Activated T-helper 2 cell treated with anti-CD3 and anti-CD28 coated beads, Interferon-gamma antibody, Interleukin-2, Interleukin-4, amounts not matched to agents 10 μg/mL and 5 μg/mL and 100 μg/mL, durations not matched to agents 14 hours and 24 hours and 36 hours (primary cell): ENCODE data around the gene HMG20B. TPM values are rescaled to one million over a fixed set of nuclear protein-coding genes. Genes with fewer than 3 reads are reported as not detected.
A peak's percentile ranks its signal among the peaks of the same experiment; 100 is the strongest.
"Not testable (repeated sequence)": the region's sequence is repeated elsewhere in the genome, so short reads cannot be mapped to it uniquely, and the experiment has no call there.

Experiments
- DNase-seq: peaks from one replicate; pipeline ENCODE4 v3.0.0; 2021; ENCODE audit warnings: low spot score
- H3K27ac Mint-ChIP-seq: one replicate; pipeline ENCODE4 v1.8.0; 2021; ENCODE audit warnings: mixed read lengths
- H3K27me3 Mint-ChIP-seq: one replicate; pipeline ENCODE4 v1.8.0; 2021; ENCODE audit warnings: low read depth, mixed read lengths
- H3K36me3 Mint-ChIP-seq: one replicate; pipeline ENCODE4 v1.8.0; 2021; ENCODE audit warnings: low read depth, mixed read lengths
- H3K4me1 Mint-ChIP-seq: one replicate; pipeline ENCODE4 v1.8.0; 2021; ENCODE audit warnings: low read depth, mixed read lengths
- H3K4me3 Mint-ChIP-seq: one replicate; pipeline ENCODE4 v1.8.0; 2021; ENCODE audit warnings: low read depth, mild to moderate bottlenecking, moderate library complexity, mixed read lengths
- H3K9me3 Mint-ChIP-seq: one replicate; pipeline ENCODE4 v1.8.0; 2021; ENCODE audit warnings: mixed read lengths
- intact Hi-C: fragments of 100-400 bp; cut with micrococcal nuclease; formaldehyde crosslinking; loops from one replicate; pipeline ENCODE4 v1.15.1; 2023
- total RNA-seq: library from RNA; stranded (reverse); gene quantifications from 2 replicates; pipeline ENCODE4 v1.2.3, GENCODE V29; 2022

HMG20B gene
- total RNA-seq, 1 donor from 2014 or later, result 55.3 TPM

- intact Hi-C loops, result loop anchor here (1.0 to 2.0 kb wide), 2 partner anchors 15 to 71 kb away; partner anchors contain the start of genes DOHH and MFSD12
- peak overlapping the region; percentile 71 for H3K4me3 Mint-ChIP-seq
- peak overlapping the region; percentile 52 for H3K27ac Mint-ChIP-seq
- peak; percentile 99 for DNase-seq
- peaks cover 15% of the 10 kb centered on the region for H3K36me3 Mint-ChIP-seq
- H3K4me1 Mint-ChIP-seq, result peaks cover 8% of the 10 kb centered on the region
- no peaks in the 10 kb centered on the region for H3K27me3 Mint-ChIP-seq
- H3K9me3 Mint-ChIP-seq, result no peaks in the 10 kb centered on the region
Measured at GRCh38 chr19:3572132-3572854, 451 bp upstream of the HMG20B start.

DNA sequence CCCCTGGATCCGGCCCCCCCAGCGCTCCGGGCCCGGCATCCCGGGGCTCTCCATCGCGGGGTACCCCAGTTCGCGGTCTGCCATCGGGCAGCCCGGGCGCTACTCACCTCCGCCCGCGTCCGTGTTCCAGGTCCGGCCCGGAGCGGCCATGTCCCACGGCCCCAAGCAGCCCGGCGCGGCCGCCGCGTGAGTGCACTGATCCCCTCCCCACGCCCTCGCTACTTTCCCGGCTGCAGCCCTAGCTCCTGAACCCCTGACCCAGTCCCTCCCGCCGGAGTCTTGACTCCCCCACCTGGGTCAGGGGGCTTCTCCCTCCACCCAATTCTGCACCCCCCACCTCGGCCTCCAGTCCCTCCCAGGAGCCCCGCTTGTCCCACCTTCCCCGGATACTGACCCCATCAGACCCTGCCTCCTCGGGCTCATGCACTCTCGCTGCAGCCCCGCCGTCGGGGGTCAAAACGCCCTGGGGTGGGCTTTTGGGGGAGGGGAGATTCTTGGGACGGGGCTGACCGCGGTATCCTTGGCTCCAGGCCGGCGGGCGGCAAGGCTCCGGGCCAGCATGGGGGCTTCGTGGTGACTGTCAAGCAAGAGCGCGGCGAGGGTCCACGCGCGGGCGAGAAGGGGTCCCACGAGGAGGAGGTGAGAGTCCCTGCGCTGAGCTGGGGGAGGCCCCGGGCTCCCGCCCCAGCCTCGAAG, 566 bp downstream of the HMG20B start:
- intact Hi-C loops, result loop anchor here (2.0 kb wide), 1 partner anchor 73 kb away; the partner anchor contains the start of gene DOHH
- DNase-seq, result no peak

DNA sequence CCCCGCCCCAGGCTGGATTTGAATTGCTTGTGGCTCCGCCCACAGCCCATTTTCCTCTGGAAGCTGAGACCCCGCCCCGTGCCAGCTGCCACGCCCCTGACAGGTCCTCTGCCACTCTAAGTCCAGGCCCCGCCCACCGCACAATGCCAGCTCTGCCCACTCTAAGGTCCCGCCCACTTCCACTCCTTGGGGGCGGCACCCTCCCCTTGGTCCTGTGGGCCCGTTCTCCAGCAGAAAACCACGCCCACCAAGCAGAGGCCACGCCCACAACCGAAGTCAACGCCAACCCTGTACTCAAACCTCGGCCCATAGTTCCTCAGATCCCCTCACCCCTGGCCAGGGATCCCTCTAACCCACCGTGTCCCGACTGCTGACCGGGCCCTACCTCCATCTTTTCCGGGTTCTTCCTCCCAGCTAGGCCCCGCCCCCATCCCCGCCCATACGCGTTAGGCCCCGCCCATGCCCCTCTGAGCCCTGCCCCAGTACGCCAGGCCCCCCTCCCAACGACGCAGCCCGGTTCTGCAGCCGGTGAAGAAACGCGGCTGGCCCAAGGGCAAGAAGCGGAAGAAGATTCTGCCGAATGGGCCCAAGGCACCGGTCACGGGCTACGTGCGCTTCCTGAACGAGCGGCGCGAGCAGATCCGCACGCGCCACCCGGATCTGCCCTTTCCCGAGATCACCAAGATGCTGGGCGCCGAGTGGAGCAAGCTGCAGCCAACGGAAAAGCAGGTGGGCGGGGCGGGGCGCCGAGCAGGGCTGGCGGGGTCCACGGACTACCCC, 1.3 kb downstream of the HMG20B start:
- Mint-ChIP-seq H3K9me3 (no peaks in the 10 kb centered on the region), H3K4me3 (peak overlapping the region; percentile 76), H3K36me3 (peaks cover 15% of the 10 kb centered on the region), H3K27ac (peak overlapping the region; percentile 63), H3K4me1 (peaks cover 8% of the 10 kb centered on the region), H3K27me3 (no peaks in the 10 kb centered on the region)
- intact Hi-C loops, result loop anchor here (2.0 kb wide), 1 partner anchor 73 kb away; the partner anchor contains the start of gene DOHH
- DNase-seq, result peak; percentile 88

More for the DNA sequence above, 566 bp downstream of the HMG20B start:
- H3K36me3 Mint-ChIP-seq, result peaks cover 15% of the 10 kb centered on the region
- peak overlapping the region; percentile 76 for H3K4me3 Mint-ChIP-seq
- no peaks in the 10 kb centered on the region for H3K27me3 Mint-ChIP-seq
- H3K4me1 Mint-ChIP-seq, result peaks cover 8% of the 10 kb centered on the region
- peak overlapping the region; percentile 63 for H3K27ac Mint-ChIP-seq
- H3K9me3 Mint-ChIP-seq, result no peaks in the 10 kb centered on the region

GRCh38 chr19:3575260-3575741, 2.6 kb downstream of the HMG20B start:
- H3K36me3 Mint-ChIP-seq, result peaks cover 15% of the 10 kb centered on the region
- no peaks in the 10 kb centered on the region for H3K9me3 Mint-ChIP-seq
- peaks cover 8% of the 10 kb centered on the region for H3K4me1 Mint-ChIP-seq
- intact Hi-C loops, result no loop called here
- no peaks in the 10 kb centered on the region for H3K27me3 Mint-ChIP-seq
- no peak for DNase-seq
- H3K27ac Mint-ChIP-seq, result no peak overlapping the region
- H3K4me3 Mint-ChIP-seq, result no peak overlapping the region

DNA sequence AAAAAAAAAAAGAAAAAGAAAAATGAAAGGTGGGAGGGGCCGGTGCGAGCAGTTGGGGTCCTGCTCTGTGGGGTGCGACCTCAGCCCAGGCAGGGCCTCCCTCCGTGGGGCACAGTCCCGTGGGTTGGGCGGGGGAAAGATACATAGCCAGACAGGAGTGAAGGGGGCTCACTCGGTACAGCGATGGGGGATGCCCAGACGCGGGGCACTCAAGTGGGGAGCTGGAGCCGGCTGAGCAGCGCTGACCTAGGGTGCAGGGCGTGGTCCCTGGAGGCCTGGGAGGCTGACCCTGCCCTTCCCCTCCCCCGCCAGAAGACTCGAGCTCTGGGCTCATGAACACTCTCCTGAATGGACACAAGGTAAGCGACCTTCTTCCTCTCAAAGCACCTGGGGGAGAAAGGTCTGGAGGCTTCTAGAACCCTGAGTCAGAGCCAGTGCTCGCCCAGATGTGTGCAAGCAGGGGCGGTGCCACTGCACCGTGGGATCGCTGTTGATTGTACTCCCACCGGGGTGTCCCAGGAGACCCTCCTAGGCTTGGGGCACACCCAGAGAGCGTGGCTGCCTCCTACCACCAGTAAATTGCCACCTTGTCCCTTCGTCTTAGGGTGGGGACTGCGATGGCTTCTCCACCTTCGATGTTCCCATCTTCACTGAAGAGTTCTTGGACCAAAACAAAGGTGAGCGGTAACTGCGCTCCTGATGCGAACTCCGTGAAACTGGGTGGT, 3.4 kb downstream of the HMG20B start:
- intact Hi-C loops, result no loop called here
- H3K4me1 Mint-ChIP-seq, result peaks cover 8% of the 10 kb centered on the region
- no peak overlapping the region for H3K27ac Mint-ChIP-seq
- DNase-seq, result no peak
- no peaks in the 10 kb centered on the region for H3K27me3 Mint-ChIP-seq
- H3K4me3 Mint-ChIP-seq, result no peak overlapping the region
- peaks cover 15% of the 10 kb centered on the region for H3K36me3 Mint-ChIP-seq
- H3K9me3 Mint-ChIP-seq, result no peaks in the 10 kb centered on the region

DNA sequence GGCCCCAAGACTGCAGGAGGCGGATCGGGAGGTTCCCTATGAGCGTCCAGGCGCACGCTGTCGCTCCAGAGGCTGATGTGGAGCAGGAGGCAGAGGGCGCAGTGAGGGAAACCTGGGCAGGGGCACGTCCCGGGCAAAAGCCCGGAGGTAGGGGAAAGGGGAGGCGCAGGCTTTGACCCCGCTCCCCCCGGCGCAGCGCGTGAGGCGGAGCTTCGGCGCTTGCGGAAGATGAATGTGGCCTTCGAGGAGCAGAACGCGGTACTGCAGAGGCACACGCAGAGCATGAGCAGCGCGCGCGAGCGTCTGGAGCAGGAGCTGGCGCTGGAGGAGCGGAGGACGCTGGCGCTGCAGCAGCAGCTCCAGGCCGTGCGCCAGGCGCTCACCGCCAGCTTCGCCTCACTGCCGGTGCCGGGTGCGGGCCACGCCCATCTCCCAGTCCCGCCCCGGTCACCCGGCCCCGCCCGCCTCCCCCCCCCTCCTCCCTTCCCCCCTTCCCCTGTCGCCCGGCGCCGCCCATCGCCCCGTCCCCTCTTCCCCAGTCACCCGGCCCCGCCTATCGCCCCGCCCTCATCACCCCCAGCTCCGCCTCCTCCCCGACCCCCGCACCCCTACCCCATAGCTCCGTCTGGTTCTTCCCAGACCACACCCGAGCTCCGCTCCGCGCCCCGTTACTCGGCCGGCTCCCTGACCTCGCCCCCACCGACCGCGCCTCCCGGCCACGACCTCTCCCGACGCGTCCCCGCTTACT, 4.1 kb downstream of the HMG20B start:
- peaks cover 5% of the 10 kb centered on the region for H3K4me1 Mint-ChIP-seq
- H3K36me3 Mint-ChIP-seq, result peaks cover 15% of the 10 kb centered on the region
- no peak overlapping the region for H3K27ac Mint-ChIP-seq
- H3K4me3 Mint-ChIP-seq, result no peak overlapping the region
- intact Hi-C loops, result no loop called here
- H3K27me3 Mint-ChIP-seq, result no peaks in the 10 kb centered on the region
- no peak for DNase-seq
- no peaks in the 10 kb centered on the region for H3K9me3 Mint-ChIP-seq

- intact Hi-C loops, result no loop called here
- no peaks in the 10 kb centered on the region for H3K9me3 Mint-ChIP-seq
- H3K36me3 Mint-ChIP-seq, result peaks cover 15% of the 10 kb centered on the region
- no peaks in the 10 kb centered on the region for H3K27me3 Mint-ChIP-seq
- H3K4me3 Mint-ChIP-seq, result no peak overlapping the region
- no peak overlapping the region for H3K27ac Mint-ChIP-seq
- DNase-seq, result no peak
- H3K4me1 Mint-ChIP-seq, result peaks cover 2% of the 10 kb centered on the region
Measured at GRCh38 chr19:3577723-3578344, 5.1 kb downstream of the HMG20B start.

GRCh38 chr19:3578390-3578789, 5.6 kb downstream of the HMG20B start:
- no peak overlapping the region for H3K27ac Mint-ChIP-seq
- no peak for DNase-seq
- peaks cover 15% of the 10 kb centered on the region for H3K36me3 Mint-ChIP-seq
- H3K4me3 Mint-ChIP-seq, result no peak overlapping the region
- H3K4me1 Mint-ChIP-seq, result peaks cover 2% of the 10 kb centered on the region
- H3K9me3 Mint-ChIP-seq, result no peaks in the 10 kb centered on the region
- intact Hi-C loops, result no loop called here
- peaks cover 1% of the 10 kb centered on the region for H3K27me3 Mint-ChIP-seq

GRCh38 chr19:3580156-3580934, 7.6 kb downstream of the HMG20B start:
- Mint-ChIP-seq H3K36me3 (peaks cover 5% of the 10 kb centered on the region), H3K27ac (no peak overlapping the region), H3K9me3 (no peaks in the 10 kb centered on the region), H3K4me3 (no peak overlapping the region), H3K4me1 (no peaks in the 10 kb centered on the region), H3K27me3 (peaks cover 3% of the 10 kb centered on the region)
- intact Hi-C loops, result no loop called here
- no peak for DNase-seq

DNA sequence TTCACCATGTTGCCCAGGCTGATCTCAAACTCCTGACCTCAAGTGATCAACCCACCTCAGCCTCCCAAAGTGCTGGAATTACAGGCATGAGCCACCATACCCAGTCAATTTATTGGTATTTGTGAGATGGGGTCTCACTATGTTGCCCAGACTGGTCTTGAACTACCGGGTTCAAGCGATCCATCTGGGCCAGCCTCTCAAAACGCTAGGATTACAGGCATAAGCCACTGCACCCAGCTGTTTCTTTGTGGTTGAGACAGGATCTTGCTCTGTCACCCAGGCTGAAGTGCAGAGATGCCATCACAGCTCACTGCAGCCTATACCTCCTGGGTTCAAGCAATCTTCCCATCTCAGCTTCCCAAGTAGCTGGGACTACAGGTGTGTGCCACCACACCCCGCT, 9.0 kb downstream of the HMG20B start:
- H3K27ac Mint-ChIP-seq, H3K4me3 Mint-ChIP-seq, H3K36me3 Mint-ChIP-seq, H3K9me3 Mint-ChIP-seq, H3K4me1 Mint-ChIP-seq, intact Hi-C loops, DNase-seq, H3K27me3 Mint-ChIP-seq: not testable (repeated sequence)
